ENCODE measurements around the gene OR2AJ1.

The OR2AJ1 gene

GRCh38 chr1:247962911-247963588, 38.4 kb downstream of the OR2AJ1 start:
- DNase-seq (ENCODE audit: low spot score): no peak

GRCh38 chr1:247964933-247965332, 40.2 kb downstream of the OR2AJ1 start, which contains the start of gene OR2AK2:
Gene OR2AK2, plus strand, starts transcription at chr1:247965233. Its CDS starts 144 bp downstream, at chr1:247965377.
- DNase-seq (ENCODE audit: low spot score): no peak

GRCh38 chr1:247966532-247967204, 42.0 kb downstream of the OR2AJ1 start:
- no peak for DNase-seq (ENCODE audit: low spot score)
